ENCODE data around the gene ATP8A2.

ATP8A2 gene

DNA sequence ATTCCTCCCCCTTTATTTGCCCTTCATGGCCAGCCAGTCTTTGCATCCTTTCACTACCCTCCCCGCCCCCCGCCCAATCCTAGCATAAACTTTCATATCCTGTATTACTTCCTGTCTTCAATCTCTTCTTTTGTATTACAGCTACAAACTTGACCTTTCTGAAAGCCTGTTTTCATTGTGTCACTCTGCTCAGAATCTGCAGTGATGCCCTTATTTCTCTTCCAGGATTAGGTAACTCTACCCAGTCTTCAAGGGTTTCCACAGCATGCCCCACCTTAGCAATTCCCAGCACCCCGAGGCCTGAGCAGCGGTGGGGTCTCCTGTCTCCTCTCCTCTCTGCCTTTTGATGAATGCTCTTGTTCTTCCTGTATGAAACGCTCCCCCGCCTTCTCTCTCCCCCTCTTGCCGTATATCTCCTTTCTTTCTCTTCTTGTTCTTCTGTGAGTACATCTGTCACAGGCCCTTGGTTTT lies 534.5 kb downstream of the ATP8A2 start:
- Histone ChIP-seq H3K4me1 (no peaks in the 10 kb centered on the region), H3K9me3 (no peaks in the 10 kb centered on the region), H3K36me3 (no peaks in the 10 kb centered on the region), H3K27ac (no peak overlapping the region), H3K27me3 (no peaks in the 10 kb centered on the region), H3K4me3 (no peak overlapping the region)
- no peak for TF ChIP-seq CTCF (IDR thresholded peaks at IDR 0.05)
- no peak for DNase-seq
- intact Hi-C loops (cut with DNase I; ENCODE audit: low total_unique reads): no loop called here

DNA sequence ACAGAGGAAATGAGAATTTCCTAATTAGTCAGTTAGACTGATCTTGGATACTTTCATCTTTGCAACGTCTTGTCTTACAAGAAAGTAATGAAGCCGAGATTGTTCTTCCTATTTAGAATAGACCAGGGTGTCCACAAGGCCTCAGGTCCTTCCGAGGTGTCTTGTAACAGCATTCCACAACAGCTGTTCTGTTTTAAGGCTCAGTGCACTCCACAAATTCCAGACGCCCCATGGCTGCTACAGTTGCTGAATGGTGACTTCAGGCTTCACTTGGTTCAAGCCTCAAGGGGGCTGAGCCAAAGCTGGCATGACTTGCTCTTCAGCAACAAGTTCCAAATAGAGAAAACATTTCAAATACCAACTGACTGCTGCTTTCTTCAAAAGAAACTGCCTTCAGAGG lies 536.6 kb downstream of the ATP8A2 start:
- Histone ChIP-seq H3K36me3 (no peaks in the 10 kb centered on the region), H3K27ac (no peak overlapping the region), H3K4me1 (no peaks in the 10 kb centered on the region), H3K9me3 (no peaks in the 10 kb centered on the region), H3K27me3 (no peaks in the 10 kb centered on the region), H3K4me3 (no peak overlapping the region)
- intact Hi-C loops (cut with DNase I; ENCODE audit: low total_unique reads): no loop called here
- TF ChIP-seq CTCF (IDR thresholded peaks at IDR 0.05): no peak
- no peak for DNase-seq

- Histone ChIP-seq H3K4me1 (no peaks in the 10 kb centered on the region), H3K36me3 (no peaks in the 10 kb centered on the region), H3K27ac (no peak overlapping the region), H3K9me3 (no peaks in the 10 kb centered on the region), H3K27me3 (no peaks in the 10 kb centered on the region), H3K4me3 (no peak overlapping the region)
- DNase-seq: no peak
- no peak for TF ChIP-seq CTCF (IDR thresholded peaks at IDR 0.05)
- intact Hi-C loops (cut with DNase I; ENCODE audit: low total_unique reads): no loop called here
Observed at GRCh38 chr13:25910243-25910642, 538.5 kb downstream of the ATP8A2 start.

DNA sequence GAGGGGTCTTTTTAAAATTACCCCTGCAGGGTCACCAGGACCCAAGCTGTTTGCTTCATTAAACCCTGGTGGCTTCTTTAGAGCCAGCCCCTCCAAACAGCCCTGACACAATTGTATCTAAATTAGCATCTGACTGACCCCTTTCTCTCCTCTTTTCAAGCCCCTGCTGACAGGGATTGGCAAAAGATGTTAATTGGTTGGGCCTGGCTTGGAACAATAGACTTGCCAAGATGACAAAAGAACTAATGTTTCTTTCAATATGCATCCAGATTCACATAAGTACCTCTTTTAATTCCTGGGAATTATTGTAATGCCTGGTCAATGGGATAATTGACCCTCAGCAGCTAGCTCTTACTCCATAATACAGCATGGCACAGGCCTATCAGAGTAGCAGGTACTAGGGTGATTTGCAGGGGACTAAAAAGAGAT lies 539.2 kb downstream of the ATP8A2 start:
- Histone ChIP-seq H3K9me3 (no peaks in the 10 kb centered on the region), H3K36me3 (no peaks in the 10 kb centered on the region), H3K27me3 (no peaks in the 10 kb centered on the region), H3K4me1 (no peaks in the 10 kb centered on the region), H3K4me3 (no peak overlapping the region), H3K27ac (no peak overlapping the region)
- TF ChIP-seq CTCF (IDR thresholded peaks at IDR 0.05): no peak
- intact Hi-C loops (cut with DNase I; ENCODE audit: low total_unique reads): no loop called here
- no peak for DNase-seq

DNA sequence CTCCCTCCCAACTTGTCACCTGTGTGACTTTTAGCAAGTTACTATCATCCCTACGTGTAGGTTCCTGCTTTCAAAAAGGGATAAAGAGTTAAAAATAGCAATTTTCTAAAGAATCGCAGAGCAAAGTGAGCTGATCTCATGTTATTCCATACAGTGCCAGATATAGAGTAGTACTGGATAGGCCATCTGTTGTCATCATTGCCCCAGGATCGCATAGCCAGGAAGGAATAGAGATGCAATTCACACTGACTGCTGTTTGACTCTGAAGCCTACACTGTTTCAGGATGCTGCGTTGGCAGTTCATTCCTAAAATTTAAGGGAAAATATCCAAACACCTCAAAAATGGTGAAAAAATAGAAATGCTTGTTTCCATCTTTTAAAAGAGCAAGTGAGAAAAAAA lies 541.2 kb downstream of the ATP8A2 start:
- DNase-seq: no peak
- TF ChIP-seq CTCF (IDR thresholded peaks at IDR 0.05): no peak

More for the DNA sequence above, 541.2 kb downstream of the ATP8A2 start:
- Histone ChIP-seq H3K36me3 (no peaks in the 10 kb centered on the region), H3K27ac (no peak overlapping the region), H3K9me3 (no peaks in the 10 kb centered on the region), H3K27me3 (no peaks in the 10 kb centered on the region), H3K4me3 (no peak overlapping the region), H3K4me1 (no peaks in the 10 kb centered on the region)
- intact Hi-C loops (cut with DNase I; ENCODE audit: low total_unique reads): no loop called here

Data from tibial artery (tissue), 4 donors.